GM23248 (cell line): ENCODE data around the gene NCKIPSD.

ENCODE experiments used
- EZH2 ChIP-seq: fragments of 200-600 bp; sonication (generic); IDR thresholded peaks from 2 replicates; pipeline ENCODE4 v1.6.1; 2018; ENCODE audit warnings: antibody characterized with exemption, mild to moderate bottlenecking; ENCODE audit not compliant: insufficient read depth, poor library complexity, severe bottlenecking
- EZH2phosphoT487 ChIP-seq: fragments of 200-600 bp; sonication (generic); IDR thresholded peaks from 2 replicates; pipeline ENCODE4 v1.6.1; 2018; ENCODE audit warnings: antibody characterized with exemption, moderate library complexity, mild to moderate bottlenecking, low read depth; ENCODE audit not compliant: insufficient read depth

GRCh38 chr3:48636149-48636655, 49.5 kb downstream of the NCKIPSD start:
- TF ChIP-seq EZH2phosphoT487 (no peak), EZH2 (no peak)
